ENCODE measurements around the gene AKAP13.
"Not testable (repeated sequence)": the region's sequence is repeated elsewhere in the genome, so short reads cannot be mapped to it uniquely, and the experiment has no call there.

- not testable (repeated sequence) for TF ChIP-seq EP300 (IDR thresholded peaks at IDR 0.05); CTCF (IDR thresholded peaks at IDR 0.05); POLR2A (IDR thresholded peaks at IDR 0.05; ENCODE audit: low read length); ELK1 (IDR thresholded peaks at IDR 0.05; ENCODE audit: low read depth, low read length); CEBPB (IDR thresholded peaks at IDR 0.05); MAX (IDR thresholded peaks at IDR 0.05); FOSL2 (IDR thresholded peaks at IDR 0.05); FOSL2 (CRISPR knock-in tag; IDR thresholded peaks at IDR 0.05); JUN (IDR thresholded peaks at IDR 0.05); REST (IDR thresholded peaks at IDR 0.05); HMGXB4 (CRISPR knock-in tag; IDR thresholded peaks at IDR 0.05; ENCODE audit: borderline replicate concordance); RFX5 (IDR thresholded peaks at IDR 0.05); POLR2AphosphoS2 (conservative IDR thresholded peaks at IDR 0.05; ENCODE audit: low read length); CHD2 (IDR thresholded peaks at IDR 0.05; ENCODE audit: low read length, partially characterized antibody)
Measured at GRCh38 chr15:85342163-85342562, 38.2 kb upstream of the AKAP13 start.
